ENCODE data around the gene CD52.

- TF ChIP-seq, protein P1, sequence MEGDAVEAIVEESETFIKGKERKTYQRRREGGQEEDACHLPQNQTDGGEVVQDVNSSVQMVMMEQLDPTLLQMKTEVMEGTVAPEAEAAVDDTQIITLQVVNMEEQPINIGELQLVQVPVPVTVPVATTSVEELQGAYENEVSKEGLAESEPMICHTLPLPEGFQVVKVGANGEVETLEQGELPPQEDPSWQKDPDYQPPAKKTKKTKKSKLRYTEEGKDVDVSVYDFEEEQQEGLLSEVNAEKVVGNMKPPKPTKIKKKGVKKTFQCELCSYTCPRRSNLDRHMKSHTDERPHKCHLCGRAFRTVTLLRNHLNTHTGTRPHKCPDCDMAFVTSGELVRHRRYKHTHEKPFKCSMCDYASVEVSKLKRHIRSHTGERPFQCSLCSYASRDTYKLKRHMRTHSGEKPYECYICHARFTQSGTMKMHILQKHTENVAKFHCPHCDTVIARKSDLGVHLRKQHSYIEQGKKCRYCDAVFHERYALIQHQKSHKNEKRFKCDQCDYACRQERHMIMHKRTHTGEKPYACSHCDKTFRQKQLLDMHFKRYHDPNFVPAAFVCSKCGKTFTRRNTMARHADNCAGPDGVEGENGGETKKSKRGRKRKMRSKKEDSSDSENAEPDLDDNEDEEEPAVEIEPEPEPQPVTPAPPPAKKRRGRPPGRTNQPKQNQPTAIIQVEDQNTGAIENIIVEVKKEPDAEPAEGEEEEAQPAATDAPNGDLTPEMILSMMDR (IDR thresholded peaks at IDR 0.05) = 0 out of 3 replicates have a peak, but pooled peaks have one; percentile 3
- no peak for TF ChIP-seq MAX (IDR thresholded peaks at IDR 0.05)
- no peak for TF ChIP-seq POLR2A (IDR thresholded peaks at IDR 0.05; ENCODE audit: low read length)
- TF ChIP-seq, protein P2, sequence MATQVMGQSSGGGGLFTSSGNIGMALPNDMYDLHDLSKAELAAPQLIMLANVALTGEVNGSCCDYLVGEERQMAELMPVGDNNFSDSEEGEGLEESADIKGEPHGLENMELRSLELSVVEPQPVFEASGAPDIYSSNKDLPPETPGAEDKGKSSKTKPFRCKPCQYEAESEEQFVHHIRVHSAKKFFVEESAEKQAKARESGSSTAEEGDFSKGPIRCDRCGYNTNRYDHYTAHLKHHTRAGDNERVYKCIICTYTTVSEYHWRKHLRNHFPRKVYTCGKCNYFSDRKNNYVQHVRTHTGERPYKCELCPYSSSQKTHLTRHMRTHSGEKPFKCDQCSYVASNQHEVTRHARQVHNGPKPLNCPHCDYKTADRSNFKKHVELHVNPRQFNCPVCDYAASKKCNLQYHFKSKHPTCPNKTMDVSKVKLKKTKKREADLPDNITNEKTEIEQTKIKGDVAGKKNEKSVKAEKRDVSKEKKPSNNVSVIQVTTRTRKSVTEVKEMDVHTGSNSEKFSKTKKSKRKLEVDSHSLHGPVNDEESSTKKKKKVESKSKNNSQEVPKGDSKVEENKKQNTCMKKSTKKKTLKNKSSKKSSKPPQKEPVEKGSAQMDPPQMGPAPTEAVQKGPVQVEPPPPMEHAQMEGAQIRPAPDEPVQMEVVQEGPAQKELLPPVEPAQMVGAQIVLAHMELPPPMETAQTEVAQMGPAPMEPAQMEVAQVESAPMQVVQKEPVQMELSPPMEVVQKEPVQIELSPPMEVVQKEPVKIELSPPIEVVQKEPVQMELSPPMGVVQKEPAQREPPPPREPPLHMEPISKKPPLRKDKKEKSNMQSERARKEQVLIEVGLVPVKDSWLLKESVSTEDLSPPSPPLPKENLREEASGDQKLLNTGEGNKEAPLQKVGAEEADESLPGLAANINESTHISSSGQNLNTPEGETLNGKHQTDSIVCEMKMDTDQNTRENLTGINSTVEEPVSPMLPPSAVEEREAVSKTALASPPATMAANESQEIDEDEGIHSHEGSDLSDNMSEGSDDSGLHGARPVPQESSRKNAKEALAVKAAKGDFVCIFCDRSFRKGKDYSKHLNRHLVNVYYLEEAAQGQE (IDR thresholded peaks at IDR 0.05) = no peak
- TF ChIP-seq MYC (IDR thresholded peaks at IDR 0.05; ENCODE audit: borderline replicate concordance, low read length) = no peak
- no peak for TF ChIP-seq HOXA7 (CRISPR knock-in tag; IDR thresholded peaks at IDR 0.05)
- no peak for TF ChIP-seq SREBF2 (IDR thresholded peaks at IDR 0.05)
- TF ChIP-seq CBX2 (IDR thresholded peaks at IDR 0.05; ENCODE audit: borderline replicate concordance, low read depth) = no peak
- no peak for TF ChIP-seq KDM5A (IDR thresholded peaks at IDR 0.05)
- no peak for TF ChIP-seq EP300 (IDR thresholded peaks at IDR 0.05)
- no peak for TF ChIP-seq HDAC2 (IDR thresholded peaks at IDR 0.05)
- TF ChIP-seq PBX3 (IDR thresholded peaks at IDR 0.05) = no peak
Observed at GRCh38 chr1:26286064-26286416, 31.7 kb upstream of the CD52 start.

Data from A549 (cell line).